ENCODE data around the gene DUSP9.

Gene DUSP9

GRCh38 chrX:153632595-153632946 lies 14.4 kb upstream of the DUSP9 start:
- TF ChIP-seq CTCF (IDR thresholded peaks at IDR 0.05; ENCODE audit: control insufficient read depth, extremely low read depth, insufficient read depth), result no peak
- H3K4me3 ChIP-seq (ENCODE audit: low read depth, low read length), result no peak overlapping the region
- DNase-seq (ENCODE audit: low read depth), result no peak

GRCh38 chrX:153633048-153633447 lies 14.0 kb upstream of the DUSP9 start:
- H3K4me3 ChIP-seq (ENCODE audit: low read depth, low read length), result no peak overlapping the region
- no peak for TF ChIP-seq CTCF (IDR thresholded peaks at IDR 0.05; ENCODE audit: control insufficient read depth, extremely low read depth, insufficient read depth)
- DNase-seq (ENCODE audit: low read depth), result no peak

- no peak for TF ChIP-seq CTCF (IDR thresholded peaks at IDR 0.05; ENCODE audit: control insufficient read depth, extremely low read depth, insufficient read depth)
- no peak for DNase-seq (ENCODE audit: low read depth)
- H3K4me3 ChIP-seq (ENCODE audit: low read depth, low read length), result no peak overlapping the region
These were observed 13.3 kb upstream of the DUSP9 start for GRCh38 chrX:153633607-153634180.

GRCh38 chrX:153634236-153634635 lies 12.8 kb upstream of the DUSP9 start:
- no peak for TF ChIP-seq CTCF (IDR thresholded peaks at IDR 0.05; ENCODE audit: control insufficient read depth, extremely low read depth, insufficient read depth)
- DNase-seq (ENCODE audit: low read depth), result no peak
- H3K4me3 ChIP-seq (ENCODE audit: low read depth, low read length), result no peak overlapping the region

- no peak for DNase-seq (ENCODE audit: low read depth)
- no peak overlapping the region for H3K4me3 ChIP-seq (ENCODE audit: low read depth, low read length)
- no peak for TF ChIP-seq CTCF (IDR thresholded peaks at IDR 0.05; ENCODE audit: control insufficient read depth, extremely low read depth, insufficient read depth)
These were observed 12.2 kb upstream of the DUSP9 start for GRCh38 chrX:153634832-153635231.

- no peak for DNase-seq (ENCODE audit: low read depth)
- no peak for TF ChIP-seq CTCF (IDR thresholded peaks at IDR 0.05; ENCODE audit: control insufficient read depth, extremely low read depth, insufficient read depth)
- no peak overlapping the region for H3K4me3 ChIP-seq (ENCODE audit: low read depth, low read length)
These were observed 11.6 kb upstream of the DUSP9 start for GRCh38 chrX:153635388-153635787.

Measured in LNCaP clone FGC (cell line).